ENCODE measurements around the gene PRR23E.

Gene PRR23E

GRCh38 chr3:127215714-127216414 is 22.9 kb downstream of the PRR23E start:
- Histone ChIP-seq H4K91ac (ENCODE audit: low read length) (no peak overlapping the region), H2BK15ac (ENCODE audit: low read depth, poor library complexity, severe bottlenecking) (no peak overlapping the region), H3K27me3 (ENCODE audit: control insufficient read depth in 1 of 2, insufficient read depth in 1 of 2, low read length in 2 of 2) (peaks cover 3 to 17% of the 10 kb centered on the region in 2 experiments), H2BK120ac (ENCODE audit: low read depth, low read length) (no peak overlapping the region), H2BK5ac (ENCODE audit: low read depth, low read length, poor library complexity, severe bottlenecking) (no peak overlapping the region), H3K9me3 (ENCODE audit: control insufficient read depth, low read length) (no peaks in the 10 kb centered on the region), H3K18ac (ENCODE audit: low read depth in 1 of 2, low read length in 2 of 2) (no peak overlapping the region), H3K14ac (ENCODE audit: low read length in 2 of 2) (no peak overlapping the region), H3K4me3 (ENCODE audit: insufficient read depth in 1 of 2, low read depth in 1 of 2, low read length in 2 of 2) (no peak overlapping the region), H3K4ac (ENCODE audit: low read depth in 1 of 2, low read length in 2 of 2) (no peak overlapping the region), H3K36me3 (ENCODE audit: control insufficient read depth in 1 of 2, insufficient read depth in 2 of 2, low read depth in 1 of 2, low read length in 2 of 2) (no peaks in the 10 kb centered on the region), H2BK12ac (ENCODE audit: low read length in 2 of 2) (no peak overlapping the region), H3K4me2 (ENCODE audit: low read length, poor library complexity, severe bottlenecking) (no peak overlapping the region), H3K27ac (ENCODE audit: low read length, poor library complexity, severe bottlenecking) (no peak overlapping the region), H3K4me1 (ENCODE audit: control insufficient read depth, insufficient read depth, low read depth, low read length) (no peaks in the 10 kb centered on the region), H3K9ac (ENCODE audit: low read length) (no peak overlapping the region), H3K79me1 (replicated peaks; ENCODE audit: low read length, poor library complexity, severe bottlenecking) (no peaks in the 10 kb centered on the region), H2AFZ (ENCODE audit: low read depth, low read length) (no peak overlapping the region), H4K8ac (ENCODE audit: low read length) (no peak overlapping the region), H3K23ac (ENCODE audit: low read length in 2 of 2) (no peak overlapping the region), H2AK5ac (ENCODE audit: low read length, severe bottlenecking) (no peak overlapping the region)
- 20% methylated on average over 4 of the region's 8 CpGs for WGBS
- DNase-seq, result no peak

DNA sequence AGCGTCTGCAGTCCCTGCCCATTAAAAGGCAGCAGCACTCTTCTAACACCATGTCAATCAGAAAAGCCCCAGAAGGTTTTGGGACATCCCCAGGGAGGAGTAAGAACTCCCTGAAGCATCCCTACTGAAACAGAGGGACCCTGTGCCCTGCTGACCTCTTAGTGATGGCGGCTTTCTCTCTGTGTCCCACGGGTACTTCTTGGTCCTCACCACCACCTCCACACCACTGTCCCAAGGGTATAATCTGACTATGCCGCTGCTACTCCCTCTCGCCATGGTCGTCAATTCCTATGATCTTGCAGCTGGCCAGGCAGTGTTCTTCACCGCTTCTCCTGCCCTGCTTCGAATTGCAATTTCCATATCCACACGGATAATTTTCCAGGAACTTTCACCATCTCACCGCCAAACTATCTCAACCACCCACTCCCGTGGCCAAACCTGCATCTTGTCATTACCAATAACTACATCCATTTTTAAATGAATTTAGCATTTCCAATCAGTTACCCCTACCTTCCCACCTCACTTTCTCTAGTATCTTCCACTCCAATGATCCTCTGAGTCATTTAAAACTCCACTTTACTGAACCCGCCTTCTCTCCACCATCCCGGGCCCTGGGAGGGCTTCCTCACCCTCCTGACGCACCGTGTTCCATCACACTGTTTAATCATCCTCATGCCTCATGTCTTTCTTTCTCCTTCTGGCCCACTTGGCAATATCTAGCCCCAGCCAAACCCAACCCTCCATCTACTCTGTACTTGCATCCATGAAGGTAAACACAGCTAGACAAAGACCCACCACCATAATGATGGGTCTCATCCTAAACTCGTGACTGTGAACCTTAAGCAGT is 23.7 kb downstream of the PRR23E start:
- H3K36me3 ChIP-seq (ENCODE audit: control insufficient read depth in 1 of 2, insufficient read depth in 2 of 2, low read depth in 1 of 2, low read length in 2 of 2), result no peaks in the 10 kb centered on the region
- no peak overlapping the region for H2BK12ac ChIP-seq (ENCODE audit: low read length in 2 of 2)
- no peaks in the 10 kb centered on the region for H3K9me3 ChIP-seq (ENCODE audit: control insufficient read depth, low read length)
- H2BK5ac ChIP-seq (ENCODE audit: low read depth, low read length, poor library complexity, severe bottlenecking), result no peak overlapping the region
- peaks cover 3 to 11% of the 10 kb centered on the region in 2 experiments for H3K27me3 ChIP-seq (ENCODE audit: control insufficient read depth in 1 of 2, insufficient read depth in 1 of 2, low read length in 2 of 2)
- no peak overlapping the region for H3K14ac ChIP-seq (ENCODE audit: low read length in 2 of 2)
- H3K27ac ChIP-seq (ENCODE audit: low read length, poor library complexity, severe bottlenecking), result no peak overlapping the region
- H3K9ac ChIP-seq (ENCODE audit: low read length), result no peak overlapping the region
- H3K23ac ChIP-seq (ENCODE audit: low read length in 2 of 2), result no peak overlapping the region
- no peak overlapping the region for H4K8ac ChIP-seq (ENCODE audit: low read length)
- no peaks in the 10 kb centered on the region for H3K79me1 ChIP-seq (replicated peaks; ENCODE audit: low read length, poor library complexity, severe bottlenecking)
- H2AK5ac ChIP-seq (ENCODE audit: low read length, severe bottlenecking), result no peak overlapping the region
- 77% methylated on average over 16 of the region's 16 CpGs for WGBS
- H2BK15ac ChIP-seq (ENCODE audit: low read depth, poor library complexity, severe bottlenecking), result no peak overlapping the region
- H2BK120ac ChIP-seq (ENCODE audit: low read depth, low read length), result no peak overlapping the region
- no peak overlapping the region for H4K91ac ChIP-seq (ENCODE audit: low read length)
- no peak for DNase-seq
- no peak overlapping the region for H3K4ac ChIP-seq (ENCODE audit: low read depth in 1 of 2, low read length in 2 of 2)
- H2AFZ ChIP-seq (ENCODE audit: low read depth, low read length), result no peak overlapping the region
- H3K4me2 ChIP-seq (ENCODE audit: low read length, poor library complexity, severe bottlenecking), result no peak overlapping the region
- no peak overlapping the region for H3K4me3 ChIP-seq (ENCODE audit: insufficient read depth in 1 of 2, low read depth in 1 of 2, low read length in 2 of 2)
- no peaks in the 10 kb centered on the region for H3K4me1 ChIP-seq (ENCODE audit: control insufficient read depth, insufficient read depth, low read depth, low read length)
- no peak overlapping the region for H3K18ac ChIP-seq (ENCODE audit: low read depth in 1 of 2, low read length in 2 of 2)

DNA sequence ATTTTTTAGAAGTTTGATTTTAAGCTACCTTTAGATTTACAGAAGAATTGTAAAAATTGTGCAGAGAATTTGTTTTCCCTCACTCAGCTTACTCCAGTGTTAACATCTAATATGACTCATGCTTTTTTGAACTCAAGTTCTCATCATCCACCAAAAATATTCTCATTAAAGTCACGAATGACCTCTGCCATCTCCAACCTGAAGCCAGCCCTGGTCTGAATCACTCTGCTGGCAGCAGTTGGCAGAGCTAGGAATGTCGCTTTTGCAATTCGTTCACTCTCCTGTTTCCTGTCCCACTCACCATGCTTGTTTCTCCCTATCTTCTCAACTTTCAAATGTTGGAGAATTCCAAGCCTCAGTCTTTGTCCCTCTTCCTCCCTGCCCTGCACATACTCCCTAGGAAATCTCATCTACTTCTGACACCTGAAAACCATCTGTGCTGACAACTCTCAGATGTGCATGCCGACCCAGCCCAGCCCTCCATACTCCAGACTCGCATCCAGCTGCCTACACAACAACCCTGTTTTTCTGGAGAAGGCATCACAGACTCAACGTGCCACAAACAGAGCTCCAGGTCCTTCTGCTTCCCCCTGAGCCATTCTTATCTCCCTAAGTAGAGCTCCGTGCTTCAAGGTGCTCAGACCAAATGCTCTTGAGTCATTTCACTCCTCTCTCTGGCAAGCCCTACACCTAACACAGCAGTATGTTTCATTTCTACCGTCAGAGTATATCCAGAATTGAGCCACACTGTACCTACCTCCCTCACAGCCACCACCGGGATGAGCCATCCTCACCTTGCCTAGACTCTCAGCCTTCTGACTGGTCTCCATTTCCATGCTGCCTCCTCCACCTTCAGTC is 24.9 kb downstream of the PRR23E start:
- Histone ChIP-seq H2AFZ (ENCODE audit: low read depth, low read length) (no peak overlapping the region), H2BK15ac (ENCODE audit: low read depth, poor library complexity, severe bottlenecking) (no peak overlapping the region), H2BK5ac (ENCODE audit: low read depth, low read length, poor library complexity, severe bottlenecking) (no peak overlapping the region), H4K8ac (ENCODE audit: low read length) (no peak overlapping the region), H3K27ac (ENCODE audit: low read length, poor library complexity, severe bottlenecking) (no peak overlapping the region), H2AK5ac (ENCODE audit: low read length, severe bottlenecking) (no peak overlapping the region), H3K4ac (ENCODE audit: low read depth in 1 of 2, low read length in 2 of 2) (no peak overlapping the region), H3K9me3 (ENCODE audit: control insufficient read depth, low read length) (no peaks in the 10 kb centered on the region), H3K4me2 (ENCODE audit: low read length, poor library complexity, severe bottlenecking) (no peak overlapping the region), H3K79me1 (replicated peaks; ENCODE audit: low read length, poor library complexity, severe bottlenecking) (no peaks in the 10 kb centered on the region), H3K23ac (ENCODE audit: low read length in 2 of 2) (no peak overlapping the region), H3K4me3 (ENCODE audit: insufficient read depth in 1 of 2, low read depth in 1 of 2, low read length in 2 of 2) (no peak overlapping the region), H3K27me3 (ENCODE audit: control insufficient read depth in 1 of 2, insufficient read depth in 1 of 2, low read length in 2 of 2) (peaks cover 9 to 15% of the 10 kb centered on the region in 2 experiments), H3K9ac (ENCODE audit: low read length) (no peak overlapping the region), H3K4me1 (ENCODE audit: control insufficient read depth, insufficient read depth, low read depth, low read length) (no peaks in the 10 kb centered on the region), H4K91ac (ENCODE audit: low read length) (no peak overlapping the region), H3K18ac (ENCODE audit: low read depth in 1 of 2, low read length in 2 of 2) (no peak overlapping the region), H2BK12ac (ENCODE audit: low read length in 2 of 2) (no peak overlapping the region), H2BK120ac (ENCODE audit: low read depth, low read length) (no peak overlapping the region), H3K36me3 (ENCODE audit: control insufficient read depth in 1 of 2, insufficient read depth in 2 of 2, low read depth in 1 of 2, low read length in 2 of 2) (no peaks in the 10 kb centered on the region), H3K14ac (ENCODE audit: low read length in 2 of 2) (no peak overlapping the region)
- DNase-seq, result no peak
- WGBS, result 70% methylated on average over 9 of the region's 9 CpGs

Measured in mesenchymal stem cell (in vitro differentiated cells and primary cell).